GM12864 (cell line): ENCODE measurements around the gene ERC2.

Experiments
- DNase-seq: peaks from one replicate; pipeline ENCODE4 v3.0.0-alpha.2; 2011; ENCODE audit warnings: low read depth
- H3K4me3 ChIP-seq: 2 replicates; pipeline ENCODE4 v1.5.1; 2011; ENCODE audit warnings: mild to moderate bottlenecking, low read depth, low read length, control low read depth
- CTCF ChIP-seq: IDR thresholded peaks from 2 replicates; pipeline ENCODE4 v1.5.1; 2011; ENCODE audit warnings: low read depth, mild to moderate bottlenecking, moderate library complexity, low read length, control low read depth, inconsistent platforms; ENCODE audit errors: missing control alignments

Gene ERC2

GRCh38 chr3:56459719-56460118 lies 8.5 kb downstream of the ERC2 start:
- TF ChIP-seq CTCF = no peak
- H3K4me3 ChIP-seq = no peak overlapping the region
- DNase-seq = no peak

- no peak overlapping the region for H3K4me3 ChIP-seq
- no peak for TF ChIP-seq CTCF
- DNase-seq = no peak
Observed at GRCh38 chr3:56459104-56459496, 9.2 kb downstream of the ERC2 start.

- no peak for DNase-seq
- TF ChIP-seq CTCF = no peak
- no peak overlapping the region for H3K4me3 ChIP-seq
Observed at GRCh38 chr3:56458496-56459103, 9.7 kb downstream of the ERC2 start.

GRCh38 chr3:56456117-56456516 lies 12.2 kb downstream of the ERC2 start:
- no peak for DNase-seq
- no peak overlapping the region for H3K4me3 ChIP-seq
- no peak for TF ChIP-seq CTCF

- no peak for DNase-seq
- no peak for TF ChIP-seq CTCF
- H3K4me3 ChIP-seq = no peak overlapping the region
Observed at GRCh38 chr3:56453011-56453410, 15.3 kb downstream of the ERC2 start.

- no peak for TF ChIP-seq CTCF
- DNase-seq = no peak
- no peak overlapping the region for H3K4me3 ChIP-seq
Observed at GRCh38 chr3:56452085-56452484, 16.2 kb downstream of the ERC2 start.

- TF ChIP-seq CTCF = no peak
- no peak overlapping the region for H3K4me3 ChIP-seq
- no peak for DNase-seq
Observed at GRCh38 chr3:56443372-56443771, 24.9 kb downstream of the ERC2 start.
